ENCODE data around the gene CSNK2A1. TPM values are rescaled to one million over a fixed set of nuclear protein-coding genes. Genes with fewer than 3 reads are reported as not detected.

CSNK2A1 gene
- total and polyA plus RNA-seq, 7 donors = 43.9 to 180 (median 122) TPM

- Histone ChIP-seq H3K4me3 (no peak overlapping the region), H3K27ac (no peak overlapping the region), H3K9me3 (no peaks in the 10 kb centered on the region), H3K4me1 (peaks cover 32% of the 10 kb centered on the region), H3K36me3 (ENCODE audit: insufficient read depth in 1 of 2, low read depth in 1 of 2) (peaks cover 8 to 82% of the 10 kb centered on the region in 2 donors), H3K27me3 (ENCODE audit: insufficient read depth in 3 of 3, low read length in 2 of 3) (no peaks in the 10 kb centered on the region)
- DNase-seq = no peak
- WGBS, 3 donors = 50 to 61% (median 55%) methylated on average over 7 of the region's 7 CpGs
- TF ChIP-seq CTCF (IDR thresholded peaks at IDR 0.05) = no peak
- intact Hi-C loops (cut with DNase I) = loop anchor here in 1 of 2 donors (5.0 kb wide), 1 partner anchor 63 kb away; no protein-coding TSS in a partner anchor
- ATAC-seq = no peak
Observed at GRCh38 chr20:435558-435957, 108.0 kb downstream of the CSNK2A1 start.

- Histone ChIP-seq H3K27ac (no peak overlapping the region), H3K4me3 (no peak overlapping the region), H3K4me1 (peaks cover 32% of the 10 kb centered on the region), H3K36me3 (ENCODE audit: insufficient read depth in 1 of 2, low read depth in 1 of 2) (peaks cover 4 to 82% of the 10 kb centered on the region in 2 donors), H3K9me3 (no peaks in the 10 kb centered on the region), H3K27me3 (ENCODE audit: insufficient read depth in 3 of 3, low read length in 2 of 3) (no peaks in the 10 kb centered on the region)
- DNase-seq = no peak
- intact Hi-C loops (cut with DNase I) = loop anchor here in 1 of 2 donors (5.0 kb wide), 2 partner anchors 63 to 83 kb away; no protein-coding TSS in a partner anchor
- TF ChIP-seq CTCF (IDR thresholded peaks at IDR 0.05) = no peak
- no peak for ATAC-seq
- WGBS, 3 donors = 57 to 71% (median 60%) methylated on average over 16 of the region's 16 CpGs
Observed at GRCh38 chr20:434661-435419, 108.8 kb downstream of the CSNK2A1 start.

- ATAC-seq = no peak
- no peak for TF ChIP-seq CTCF (IDR thresholded peaks at IDR 0.05)
- no peak overlapping the region for H3K4me3 ChIP-seq
- 79 to 82% (median 79%) methylated on average over 11 of the region's 11 CpGs for WGBS, 3 donors
- peaks cover 4 to 82% of the 10 kb centered on the region in 2 donors for H3K36me3 ChIP-seq (ENCODE audit: insufficient read depth in 1 of 2, low read depth in 1 of 2)
- H3K9me3 ChIP-seq = no peaks in the 10 kb centered on the region
- intact Hi-C loops (cut with DNase I) = loop anchor here in 1 of 2 donors (5.0 kb wide), 1 partner anchor 82 kb away; no protein-coding TSS in a partner anchor
- no peak overlapping the region for H3K27ac ChIP-seq
- no peaks in the 10 kb centered on the region for H3K27me3 ChIP-seq (ENCODE audit: insufficient read depth in 3 of 3, low read length in 2 of 3)
- DNase-seq = no peak
- H3K4me1 ChIP-seq = peaks cover 32% of the 10 kb centered on the region
Observed at GRCh38 chr20:434221-434620, 109.4 kb downstream of the CSNK2A1 start.

- Histone ChIP-seq H3K4me3 (no peak overlapping the region), H3K4me1 (peaks cover 25% of the 10 kb centered on the region), H3K9me3 (no peaks in the 10 kb centered on the region), H3K27ac (peak overlapping the region; percentile 68), H3K36me3 (ENCODE audit: insufficient read depth in 1 of 2, low read depth in 1 of 2) (peaks cover 4 to 83% of the 10 kb centered on the region in 2 donors), H3K27me3 (ENCODE audit: insufficient read depth in 3 of 3, low read length in 2 of 3) (no peaks in the 10 kb centered on the region)
- 42 to 67% (median 45%) methylated on average over 12 of the region's 12 CpGs for WGBS, 3 donors
- ATAC-seq (peak; percentile 25 to 48 (median 34)), DNase-seq (no peak)
- no peak for TF ChIP-seq CTCF (IDR thresholded peaks at IDR 0.05)
- intact Hi-C loops (cut with DNase I) = loop anchor here in 1 of 2 donors (5.0 kb wide), 1 partner anchor 81 kb away; no protein-coding TSS in a partner anchor
Observed at GRCh38 chr20:433300-433975, 110.2 kb downstream of the CSNK2A1 start.

Measured in psoas muscle (tissue), 8 donors.